ENCODE results near the gene KCNAB1. TPM values are rescaled to one million over a fixed set of nuclear protein-coding genes. Genes with fewer than 3 reads are reported as not detected.

Gene KCNAB1
- total and polyA plus RNA-seq, 2 donors (not counting 1 experiment from before 2014, with no cell fraction given): 0.03 to 0.33 TPM

DNA sequence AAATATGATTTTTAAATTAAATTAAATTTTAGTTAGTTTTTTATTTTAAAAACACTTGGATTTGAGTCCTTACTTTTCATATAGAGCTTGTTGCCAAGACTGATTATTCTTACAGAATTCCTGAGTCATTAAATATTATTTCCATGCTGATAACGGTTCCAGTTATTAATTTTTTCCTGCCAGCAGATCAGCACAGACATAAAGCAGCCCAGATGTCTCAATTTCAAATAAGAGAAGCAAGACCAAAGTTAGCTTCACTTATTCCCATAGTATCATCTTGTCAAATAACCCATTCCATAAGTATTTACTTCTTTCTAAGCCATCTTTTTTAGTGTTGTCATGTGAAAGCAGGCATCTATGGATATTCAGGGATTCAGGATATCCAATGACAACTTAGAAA, 359.2 kb downstream of the KCNAB1 start:
- no peaks in the 10 kb centered on the region for H4K20me1 ChIP-seq (ENCODE audit: control insufficient read depth, extremely low read depth, insufficient read depth, low read length)
- H3K27ac ChIP-seq (ENCODE audit: insufficient read depth, low read length): no peak overlapping the region
- H3K4me3 ChIP-seq (replicated peaks in 1 of 4; ENCODE audit: control extremely low read depth in 1 of 4, insufficient read depth in 1 of 4, low read depth in 3 of 4, low read length in 4 of 4): no peak overlapping the region
- peaks cover 9% of the 10 kb centered on the region for H3K4me1 ChIP-seq (ENCODE audit: control insufficient read depth, extremely low read depth, insufficient read depth, low read length)
- DNase-seq (ENCODE audit: low read depth in 2 of 2): no peak
- no peak overlapping the region for H3K4me2 ChIP-seq (ENCODE audit: extremely low read depth, insufficient read depth, low read length)
- TF ChIP-seq EZH2 (IDR thresholded peaks at IDR 0.05; ENCODE audit: low read length, missing control alignments): no peak
- TF ChIP-seq, protein P1, sequence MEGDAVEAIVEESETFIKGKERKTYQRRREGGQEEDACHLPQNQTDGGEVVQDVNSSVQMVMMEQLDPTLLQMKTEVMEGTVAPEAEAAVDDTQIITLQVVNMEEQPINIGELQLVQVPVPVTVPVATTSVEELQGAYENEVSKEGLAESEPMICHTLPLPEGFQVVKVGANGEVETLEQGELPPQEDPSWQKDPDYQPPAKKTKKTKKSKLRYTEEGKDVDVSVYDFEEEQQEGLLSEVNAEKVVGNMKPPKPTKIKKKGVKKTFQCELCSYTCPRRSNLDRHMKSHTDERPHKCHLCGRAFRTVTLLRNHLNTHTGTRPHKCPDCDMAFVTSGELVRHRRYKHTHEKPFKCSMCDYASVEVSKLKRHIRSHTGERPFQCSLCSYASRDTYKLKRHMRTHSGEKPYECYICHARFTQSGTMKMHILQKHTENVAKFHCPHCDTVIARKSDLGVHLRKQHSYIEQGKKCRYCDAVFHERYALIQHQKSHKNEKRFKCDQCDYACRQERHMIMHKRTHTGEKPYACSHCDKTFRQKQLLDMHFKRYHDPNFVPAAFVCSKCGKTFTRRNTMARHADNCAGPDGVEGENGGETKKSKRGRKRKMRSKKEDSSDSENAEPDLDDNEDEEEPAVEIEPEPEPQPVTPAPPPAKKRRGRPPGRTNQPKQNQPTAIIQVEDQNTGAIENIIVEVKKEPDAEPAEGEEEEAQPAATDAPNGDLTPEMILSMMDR (conservative IDR thresholded peaks at IDR 0.05 in 1 of 2, IDR thresholded peaks at IDR 0.05 in 1 of 2; ENCODE audit: low read depth in 1 of 2, low read length in 2 of 2): no peak
- no peaks in the 10 kb centered on the region for H3K79me2 ChIP-seq (ENCODE audit: control insufficient read depth, insufficient read depth, low read length)
- H2AFZ ChIP-seq (ENCODE audit: low read length): no peak overlapping the region
- H3K36me3 ChIP-seq (ENCODE audit: control insufficient read depth, insufficient read depth, low read length): no peaks in the 10 kb centered on the region
- no peaks in the 10 kb centered on the region for H3K9me3 ChIP-seq (ENCODE audit: control insufficient read depth, insufficient read depth, low read depth, low read length)
- no peak overlapping the region for H3K9ac ChIP-seq (ENCODE audit: insufficient read depth, low read length)
- H3K27me3 ChIP-seq (ENCODE audit: control insufficient read depth, insufficient read depth, low read length): no peaks in the 10 kb centered on the region

GRCh38 chr3:156480949-156481348, 360.6 kb downstream of the KCNAB1 start:
- Histone ChIP-seq H3K4me2 (ENCODE audit: extremely low read depth, insufficient read depth, low read length) (no peak overlapping the region), H3K9ac (ENCODE audit: insufficient read depth, low read length) (no peak overlapping the region), H3K4me1 (ENCODE audit: control insufficient read depth, extremely low read depth, insufficient read depth, low read length) (peaks cover 9% of the 10 kb centered on the region), H2AFZ (ENCODE audit: low read length) (no peak overlapping the region), H3K9me3 (ENCODE audit: control insufficient read depth, insufficient read depth, low read depth, low read length) (no peaks in the 10 kb centered on the region), H3K27me3 (ENCODE audit: control insufficient read depth, insufficient read depth, low read length) (no peaks in the 10 kb centered on the region), H3K79me2 (ENCODE audit: control insufficient read depth, insufficient read depth, low read length) (no peaks in the 10 kb centered on the region), H4K20me1 (ENCODE audit: control insufficient read depth, extremely low read depth, insufficient read depth, low read length) (no peaks in the 10 kb centered on the region), H3K27ac (ENCODE audit: insufficient read depth, low read length) (no peak overlapping the region), H3K4me3 (replicated peaks in 1 of 4; ENCODE audit: control extremely low read depth in 1 of 4, insufficient read depth in 1 of 4, low read depth in 3 of 4, low read length in 4 of 4) (no peak overlapping the region), H3K36me3 (ENCODE audit: control insufficient read depth, insufficient read depth, low read length) (no peaks in the 10 kb centered on the region)
- no peak for DNase-seq (ENCODE audit: low read depth in 2 of 2)
- TF ChIP-seq, protein P1 (conservative IDR thresholded peaks at IDR 0.05 in 1 of 2, IDR thresholded peaks at IDR 0.05 in 1 of 2; ENCODE audit: low read depth in 1 of 2, low read length in 2 of 2): no peak
- TF ChIP-seq EZH2 (IDR thresholded peaks at IDR 0.05; ENCODE audit: low read length, missing control alignments): no peak

DNA sequence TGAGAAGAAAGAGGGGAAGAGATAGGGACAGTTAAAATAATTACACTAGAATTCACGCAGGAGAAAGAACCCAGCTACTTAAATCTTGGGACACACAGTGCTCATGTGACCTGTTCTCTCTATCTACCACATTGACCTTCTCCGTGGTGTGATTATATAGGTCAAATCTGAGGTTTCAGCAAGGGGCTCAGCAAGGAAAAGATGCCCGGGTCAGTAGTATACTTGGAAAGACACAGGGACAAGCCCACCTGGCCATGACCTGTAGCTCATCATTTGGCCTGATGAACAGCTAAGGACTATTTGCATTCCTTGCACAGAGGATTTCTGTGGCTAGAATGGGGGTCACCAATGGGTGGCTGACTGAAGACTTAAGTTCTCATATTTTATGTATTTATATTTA, 362.6 kb downstream of the KCNAB1 start:
- Histone ChIP-seq H3K36me3 (ENCODE audit: control insufficient read depth, insufficient read depth, low read length) (no peaks in the 10 kb centered on the region), H4K20me1 (ENCODE audit: control insufficient read depth, extremely low read depth, insufficient read depth, low read length) (no peaks in the 10 kb centered on the region), H3K9ac (ENCODE audit: insufficient read depth, low read length) (no peak overlapping the region), H2AFZ (ENCODE audit: low read length) (no peak overlapping the region), H3K27me3 (ENCODE audit: control insufficient read depth, insufficient read depth, low read length) (no peaks in the 10 kb centered on the region), H3K27ac (ENCODE audit: insufficient read depth, low read length) (no peak overlapping the region), H3K4me3 (replicated peaks in 1 of 4; ENCODE audit: control extremely low read depth in 1 of 4, insufficient read depth in 1 of 4, low read depth in 3 of 4, low read length in 4 of 4) (no peak overlapping the region), H3K4me1 (ENCODE audit: control insufficient read depth, extremely low read depth, insufficient read depth, low read length) (peaks cover 9% of the 10 kb centered on the region), H3K79me2 (ENCODE audit: control insufficient read depth, insufficient read depth, low read length) (no peaks in the 10 kb centered on the region), H3K9me3 (ENCODE audit: control insufficient read depth, insufficient read depth, low read depth, low read length) (no peaks in the 10 kb centered on the region), H3K4me2 (ENCODE audit: extremely low read depth, insufficient read depth, low read length) (peak overlapping the region; percentile 83)
- no peak for TF ChIP-seq EZH2 (IDR thresholded peaks at IDR 0.05; ENCODE audit: low read length, missing control alignments)
- TF ChIP-seq, protein P1 (conservative IDR thresholded peaks at IDR 0.05 in 1 of 2, IDR thresholded peaks at IDR 0.05 in 1 of 2; ENCODE audit: low read depth in 1 of 2, low read length in 2 of 2): no peak
- DNase-seq (ENCODE audit: low read depth in 2 of 2): no peak

Data from fibroblast of lung (primary cell).